ENCODE data around the gene C6orf89. TPM values are rescaled to one million over a fixed set of nuclear protein-coding genes. Genes with fewer than 3 reads are reported as not detected.

The C6orf89 gene
- total RNA-seq, 1 experiment from 2014 or later: 22.6 TPM

GRCh38 chr6:36955136-36955535, 69.4 kb downstream of the C6orf89 start:
- H3K4me1 ChIP-seq (ENCODE audit: insufficient read depth, low read length, poor library complexity, severe bottlenecking): no peaks in the 10 kb centered on the region
- no peak overlapping the region for H3K27ac ChIP-seq (ENCODE audit: low read depth, low read length, poor library complexity, severe bottlenecking)
- CTCF ChIA-PET: no interaction called here
- no peak overlapping the region for H3K4me3 ChIP-seq (ENCODE audit: low read depth, low read length, poor library complexity, severe bottlenecking)
- intact Hi-C loops (cut with micrococcal nuclease; ENCODE audit: unreplicated experiment): no loop called here
- no peaks in the 10 kb centered on the region for H3K9me3 ChIP-seq (ENCODE audit: low read depth, low read length, poor library complexity, severe bottlenecking)
- TF ChIP-seq CTCF (conservative IDR thresholded peaks at IDR 0.05; ENCODE audit: low read depth, low read length): no peak
- TF ChIP-seq EZH2 (IDR thresholded peaks at IDR 0.05; ENCODE audit: borderline replicate concordance, low read depth, low read length, poor library complexity, severe bottlenecking): no peak
- no peaks in the 10 kb centered on the region for H3K36me3 ChIP-seq (ENCODE audit: insufficient read depth, low read length, poor library complexity, severe bottlenecking)
- no TSS peak for BruUV-seq (replicated peaks)
- no peak for DNase-seq (ENCODE audit: low spot score)
- H3K27me3 ChIP-seq (replicated peaks; ENCODE audit: insufficient read depth, low read depth, low read length, poor library complexity): no peaks in the 10 kb centered on the region
- POLR2A ChIA-PET (ENCODE audit: low non-redundant PET): no interaction called here

- Histone ChIP-seq H3K27me3 (replicated peaks; ENCODE audit: insufficient read depth, low read depth, low read length, poor library complexity) (no peaks in the 10 kb centered on the region), H3K36me3 (ENCODE audit: insufficient read depth, low read length, poor library complexity, severe bottlenecking) (no peaks in the 10 kb centered on the region), H3K9me3 (ENCODE audit: low read depth, low read length, poor library complexity, severe bottlenecking) (no peaks in the 10 kb centered on the region), H3K4me3 (ENCODE audit: low read depth, low read length, poor library complexity, severe bottlenecking) (no peak overlapping the region), H3K4me1 (ENCODE audit: insufficient read depth, low read length, poor library complexity, severe bottlenecking) (no peaks in the 10 kb centered on the region), H3K27ac (ENCODE audit: low read depth, low read length, poor library complexity, severe bottlenecking) (no peak overlapping the region)
- POLR2A ChIA-PET (ENCODE audit: low non-redundant PET): no interaction called here
- CTCF ChIA-PET: no interaction called here
- intact Hi-C loops (cut with micrococcal nuclease; ENCODE audit: unreplicated experiment): no loop called here
- no TSS peak for BruUV-seq (replicated peaks)
- no peak for TF ChIP-seq EZH2 (IDR thresholded peaks at IDR 0.05; ENCODE audit: borderline replicate concordance, low read depth, low read length, poor library complexity, severe bottlenecking)
- TF ChIP-seq CTCF (conservative IDR thresholded peaks at IDR 0.05; ENCODE audit: low read depth, low read length): no peak
- DNase-seq (ENCODE audit: low spot score): no peak
These were observed 70.1 kb downstream of the C6orf89 start for GRCh38 chr6:36955671-36956445.

- BruUV-seq (replicated peaks): no TSS peak
- no peak for DNase-seq (ENCODE audit: low spot score)
- POLR2A ChIA-PET (ENCODE audit: low non-redundant PET): no interaction called here
- CTCF ChIA-PET: no interaction called here
- Histone ChIP-seq H3K27ac (ENCODE audit: low read depth, low read length, poor library complexity, severe bottlenecking) (no peak overlapping the region), H3K9me3 (ENCODE audit: low read depth, low read length, poor library complexity, severe bottlenecking) (no peaks in the 10 kb centered on the region), H3K4me1 (ENCODE audit: insufficient read depth, low read length, poor library complexity, severe bottlenecking) (no peaks in the 10 kb centered on the region), H3K4me3 (ENCODE audit: low read depth, low read length, poor library complexity, severe bottlenecking) (no peak overlapping the region), H3K36me3 (ENCODE audit: insufficient read depth, low read length, poor library complexity, severe bottlenecking) (no peaks in the 10 kb centered on the region), H3K27me3 (replicated peaks; ENCODE audit: insufficient read depth, low read depth, low read length, poor library complexity) (no peaks in the 10 kb centered on the region)
- intact Hi-C loops (cut with micrococcal nuclease; ENCODE audit: unreplicated experiment): no loop called here
- no peak for TF ChIP-seq EZH2 (IDR thresholded peaks at IDR 0.05; ENCODE audit: borderline replicate concordance, low read depth, low read length, poor library complexity, severe bottlenecking)
These were observed 70.7 kb downstream of the C6orf89 start for GRCh38 chr6:36956446-36956820.

GRCh38 chr6:36957773-36958271, 72.1 kb downstream of the C6orf89 start:
- no peak for DNase-seq (ENCODE audit: low spot score)
- Histone ChIP-seq H3K27me3 (replicated peaks; ENCODE audit: insufficient read depth, low read depth, low read length, poor library complexity) (no peaks in the 10 kb centered on the region), H3K4me1 (ENCODE audit: insufficient read depth, low read length, poor library complexity, severe bottlenecking) (no peaks in the 10 kb centered on the region), H3K36me3 (ENCODE audit: insufficient read depth, low read length, poor library complexity, severe bottlenecking) (no peaks in the 10 kb centered on the region), H3K27ac (ENCODE audit: low read depth, low read length, poor library complexity, severe bottlenecking) (no peak overlapping the region), H3K9me3 (ENCODE audit: low read depth, low read length, poor library complexity, severe bottlenecking) (no peaks in the 10 kb centered on the region), H3K4me3 (ENCODE audit: low read depth, low read length, poor library complexity, severe bottlenecking) (no peak overlapping the region)
- ChIA-PET POLR2A (ENCODE audit: low non-redundant PET) (no interaction called here), CTCF (no interaction called here)
- BruUV-seq (replicated peaks): no TSS peak
- TF ChIP-seq CTCF (conservative IDR thresholded peaks at IDR 0.05; ENCODE audit: low read depth, low read length): no peak
- no peak for TF ChIP-seq EZH2 (IDR thresholded peaks at IDR 0.05; ENCODE audit: borderline replicate concordance, low read depth, low read length, poor library complexity, severe bottlenecking)
- intact Hi-C loops (cut with micrococcal nuclease; ENCODE audit: unreplicated experiment): no loop called here
